Measurements from ENCODE around the gene ARHGAP8.

DNA sequence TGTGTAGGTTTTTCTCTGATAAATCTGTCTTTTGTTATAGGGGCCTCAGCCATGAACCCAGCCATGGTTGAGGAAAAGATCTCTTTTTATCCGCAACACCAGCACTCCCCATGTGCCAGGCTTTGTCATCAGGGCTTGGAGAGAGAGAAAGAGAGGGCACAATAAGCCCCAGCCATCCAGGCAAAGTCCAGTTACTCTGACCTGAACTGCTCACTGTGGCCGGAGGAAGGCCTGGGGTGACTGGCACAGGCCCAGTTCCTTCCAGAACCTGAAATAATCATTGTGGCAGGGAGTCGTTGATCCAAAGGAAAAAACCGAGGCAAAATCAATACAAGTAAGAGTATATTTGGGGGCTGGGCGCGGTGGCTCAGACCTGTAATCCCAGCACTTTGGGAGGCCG, 3.9 kb upstream of the ARHGAP8 start:
- TF ChIP-seq, protein P1, sequence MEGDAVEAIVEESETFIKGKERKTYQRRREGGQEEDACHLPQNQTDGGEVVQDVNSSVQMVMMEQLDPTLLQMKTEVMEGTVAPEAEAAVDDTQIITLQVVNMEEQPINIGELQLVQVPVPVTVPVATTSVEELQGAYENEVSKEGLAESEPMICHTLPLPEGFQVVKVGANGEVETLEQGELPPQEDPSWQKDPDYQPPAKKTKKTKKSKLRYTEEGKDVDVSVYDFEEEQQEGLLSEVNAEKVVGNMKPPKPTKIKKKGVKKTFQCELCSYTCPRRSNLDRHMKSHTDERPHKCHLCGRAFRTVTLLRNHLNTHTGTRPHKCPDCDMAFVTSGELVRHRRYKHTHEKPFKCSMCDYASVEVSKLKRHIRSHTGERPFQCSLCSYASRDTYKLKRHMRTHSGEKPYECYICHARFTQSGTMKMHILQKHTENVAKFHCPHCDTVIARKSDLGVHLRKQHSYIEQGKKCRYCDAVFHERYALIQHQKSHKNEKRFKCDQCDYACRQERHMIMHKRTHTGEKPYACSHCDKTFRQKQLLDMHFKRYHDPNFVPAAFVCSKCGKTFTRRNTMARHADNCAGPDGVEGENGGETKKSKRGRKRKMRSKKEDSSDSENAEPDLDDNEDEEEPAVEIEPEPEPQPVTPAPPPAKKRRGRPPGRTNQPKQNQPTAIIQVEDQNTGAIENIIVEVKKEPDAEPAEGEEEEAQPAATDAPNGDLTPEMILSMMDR (IDR thresholded peaks at IDR 0.05; ENCODE audit: poor library complexity, severe bottlenecking): no peak
- TF ChIP-seq POLR2AphosphoS5 (IDR thresholded peaks at IDR 0.05): no peak

All from neural cell (in vitro differentiated cells).